K562 (cell line): ENCODE measurements around the gene EYA3. TPM values are rescaled to one million over a fixed set of nuclear protein-coding genes. Genes with fewer than 3 reads are reported as not detected.

ENCODE experiments used
- DMBX1 ChIP-seq: fragments of 250-450 bp; sonication (Bioruptor Pico); IDR thresholded peaks from 2 replicates; pipeline ENCODE4 v1.8.0; 2022; ENCODE audit warnings: inconsistent platforms, mild to moderate bottlenecking, moderate library complexity, borderline replicate concordance
- ETV6 ChIP-seq, 3 experiments: fragments of 150-350 bp in 1 of 3; sonication (generic) in 1 of 3; formaldehyde crosslinking in 1 of 3; IDR thresholded peaks; 2 replicates each; pipeline versions ENCODE4 v1.6.1 to v1.8.0; 2014 to 2022; ENCODE audit warnings: borderline replicate concordance in 2 of 3, low read depth in 2 of 3, antibody characterized with exemption in 1 of 3, low read length in 1 of 3, mild to moderate bottlenecking in 1 of 3, missing genetic modification reagents in 1 of 3
- MED1 ChIP-seq: sonication (generic); formaldehyde crosslinking; IDR thresholded peaks from 2 replicates; pipeline ENCODE4 v1.8.1; 2023; ENCODE audit warnings: missing genetic modification reagents, borderline replicate concordance
- PHTF2 ChIP-seq: fragments of 250-450 bp; sonication (Bioruptor Pico); IDR thresholded peaks from 2 replicates; pipeline ENCODE4 v1.5.0; 2021; ENCODE audit warnings: mild to moderate bottlenecking
- RCOR1 ChIP-seq, 2 experiments: IDR thresholded peaks; 2 replicates each; pipeline ENCODE4 v1.6.1; 2012; ENCODE audit warnings: low read depth in 2 of 2, low read length in 2 of 2, borderline replicate concordance in 1 of 2, improper control_type of control experiment in 1 of 2
- SMAD1 ChIP-seq: fragments of 150-350 bp; IDR thresholded peaks from 2 replicates; pipeline ENCODE4 v1.6.1; 2014; ENCODE audit warnings: low read length, low read depth; ENCODE audit not compliant: partially characterized antibody
- TFE3 ChIP-seq: fragments of 450-650 bp; formaldehyde crosslinking; IDR thresholded peaks from 2 replicates; pipeline ENCODE4 v1.4.0; 2020; ENCODE audit warnings: mild to moderate bottlenecking, mixed read lengths
- ZNF263 ChIP-seq: sonication (generic); formaldehyde crosslinking; IDR thresholded peaks from 2 replicates; pipeline ENCODE4 v1.8.0; 2022; ENCODE audit warnings: mild to moderate bottlenecking, missing genetic modification reagents, borderline replicate concordance
- ZNF583 ChIP-seq: fragments of 250-450 bp; sonication (Bioruptor Pico); IDR thresholded peaks from 2 replicates; pipeline ENCODE4 v1.4.0; 2020
- ZNF707 ChIP-seq: fragments of 250-450 bp; sonication (Bioruptor Pico); conservative IDR thresholded peaks from 2 replicates; pipeline ENCODE4 v1.8.0; 2022; ENCODE audit warnings: inconsistent platforms, mild to moderate bottlenecking, moderate library complexity
- ZNF780A ChIP-seq: fragments of 250-450 bp; sonication (Bioruptor Pico); IDR thresholded peaks from 2 replicates; pipeline ENCODE4 v1.5.0; 2021; ENCODE audit warnings: mild to moderate bottlenecking
- ZNF79 ChIP-seq: fragments of 250-450 bp; sonication (Bioruptor Pico); IDR thresholded peaks from 2 replicates; pipeline ENCODE4 v1.4.0; 2020; ENCODE audit warnings: low read depth, mild to moderate bottlenecking, moderate library complexity
- polyA plus RNA-seq, 8 experiments: library from polyadenylated mRNA; depleted of rRNA in 4 of 8; stranded (reverse) in 5 of 8; unstranded in 3 of 8; fragments of >200 nt; fragmentation: Nextera tagmentation in 2 of 8; fragmentation: Illumina TruSeq in 1 of 8; extraction: Ambion mirVana in 2 of 8; extraction: Trizol in 1 of 8; gene quantifications; 2 replicates each; pipeline versions ENCODE4 v1.2.1 to v1.2.3, GENCODE V29; 2011 to 2014; ENCODE audit warnings: inconsistent platforms in 1 of 8, missing spikeins in 1 of 8
- total RNA-seq, 7 experiments: library from RNA; depleted of rRNA in 6 of 7; stranded (reverse); fragments of >200 nt in 6 of 7; fragmentation: Illumina TruSeq in 2 of 7; extraction: Trizol in 2 of 7; gene quantifications; 2 replicates each; pipeline versions ENCODE4 v1.2.1 to v1.2.3, GENCODE V29; 2011 to 2021; ENCODE audit warnings: low replicate concordance in 1 of 7
- TF ChIP-seq, protein P1 (sequence below): sonication (generic); formaldehyde crosslinking; IDR thresholded peaks from 2 replicates; pipeline ENCODE4 v1.5.0; 2020; ENCODE audit warnings: missing genetic modification reagents
- TF ChIP-seq, protein P2 (sequence below): fragments of 450-650 bp; formaldehyde crosslinking; IDR thresholded peaks from 2 replicates; pipeline ENCODE4 v1.4.0; 2020; ENCODE audit warnings: mild to moderate bottlenecking, moderate library complexity
- TF ChIP-seq, protein P3 (sequence below), 2 experiments: fragments of 450-650 bp in 1 of 2; sonication (generic) in 1 of 2; formaldehyde crosslinking; conservative IDR thresholded peaks; 2 replicates each; pipeline versions ENCODE4 v1.4.0 to v1.8.1; 2020 to 2022; ENCODE audit warnings: mild to moderate bottlenecking in 1 of 2, missing genetic modification reagents in 1 of 2
- TF ChIP-seq, protein P4 (sequence below): fragments of 250-450 bp; sonication (Bioruptor Pico); IDR thresholded peaks from 2 replicates; pipeline ENCODE4 v1.8.0; 2022; ENCODE audit warnings: moderate library complexity, mild to moderate bottlenecking, inconsistent platforms

The EYA3 gene
- total and polyA plus RNA-seq, 9 of the 15 experiments (the other 6 are each of a cell fraction or from before 2014, with no cell fraction given) = 21.7 to 64.0 (median 43.6) TPM

DNA sequence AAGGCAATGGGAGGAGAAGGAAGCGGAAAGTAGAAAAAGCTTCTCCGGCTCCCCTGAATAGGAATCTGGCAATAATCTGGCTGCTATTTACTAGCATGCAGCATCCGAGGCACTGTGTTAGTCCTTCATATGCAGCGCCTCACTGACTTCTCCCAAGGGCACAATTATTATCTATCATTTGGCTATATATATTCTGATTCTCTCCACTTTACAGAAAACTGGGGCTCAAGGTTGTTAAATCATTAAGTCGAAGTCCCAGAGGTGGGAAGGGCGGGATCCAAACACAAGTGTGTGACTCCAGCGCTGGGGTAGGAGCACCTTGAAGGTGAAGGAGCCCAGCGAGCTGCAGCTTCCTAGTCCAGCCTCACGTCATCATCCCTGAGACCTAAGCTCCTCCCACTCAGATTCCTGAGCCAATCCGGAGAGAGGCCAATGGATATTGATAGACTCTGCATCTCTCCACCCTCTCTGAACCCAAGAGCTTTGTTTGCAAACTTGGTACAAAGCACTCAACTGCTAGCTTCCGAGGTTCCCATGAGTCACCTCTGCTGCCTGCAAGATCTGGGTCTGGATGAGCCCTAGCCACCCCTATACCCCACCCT, 16.6 kb upstream of the EYA3 start (continued):
- TF ChIP-seq DMBX1 (no peak), RCOR1 (IDR thresholded peaks at IDR 0.05; ENCODE audit: borderline replicate concordance in 1 of 2, low read depth in 2 of 2, low read length in 2 of 2) (peak in 1 of 2 experiments; percentile 42; a peak in 1 of 4 replicates), ZNF707 (CRISPR knock-in tag) (no peak), ETV6 (IDR thresholded peaks at IDR 0.05; ENCODE audit: borderline replicate concordance in 1 of 2, low read depth in 2 of 2, low read length in 1 of 2) (no peak), ETV6 (CRISPR knock-in tag; IDR thresholded peaks at IDR 0.05; ENCODE audit: borderline replicate concordance) (no peak), ZNF79 (CRISPR knock-in tag) (no peak), ZNF583 (CRISPR knock-in tag) (no peak), ZNF780A (no peak), PHTF2 (CRISPR knock-in tag) (no peak), TFE3 (CRISPR knock-in tag) (no peak), MED1 (CRISPR knock-in tag) (no peak), ZNF263 (CRISPR knock-in tag) (no peak), SMAD1 (no peak)
- TF ChIP-seq, protein P1, sequence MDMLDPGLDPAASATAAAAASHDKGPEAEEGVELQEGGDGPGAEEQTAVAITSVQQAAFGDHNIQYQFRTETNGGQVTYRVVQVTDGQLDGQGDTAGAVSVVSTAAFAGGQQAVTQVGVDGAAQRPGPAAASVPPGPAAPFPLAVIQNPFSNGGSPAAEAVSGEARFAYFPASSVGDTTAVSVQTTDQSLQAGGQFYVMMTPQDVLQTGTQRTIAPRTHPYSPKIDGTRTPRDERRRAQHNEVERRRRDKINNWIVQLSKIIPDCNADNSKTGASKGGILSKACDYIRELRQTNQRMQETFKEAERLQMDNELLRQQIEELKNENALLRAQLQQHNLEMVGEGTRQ (CRISPR knock-in tag) = no peak
- TF ChIP-seq, protein P2, sequence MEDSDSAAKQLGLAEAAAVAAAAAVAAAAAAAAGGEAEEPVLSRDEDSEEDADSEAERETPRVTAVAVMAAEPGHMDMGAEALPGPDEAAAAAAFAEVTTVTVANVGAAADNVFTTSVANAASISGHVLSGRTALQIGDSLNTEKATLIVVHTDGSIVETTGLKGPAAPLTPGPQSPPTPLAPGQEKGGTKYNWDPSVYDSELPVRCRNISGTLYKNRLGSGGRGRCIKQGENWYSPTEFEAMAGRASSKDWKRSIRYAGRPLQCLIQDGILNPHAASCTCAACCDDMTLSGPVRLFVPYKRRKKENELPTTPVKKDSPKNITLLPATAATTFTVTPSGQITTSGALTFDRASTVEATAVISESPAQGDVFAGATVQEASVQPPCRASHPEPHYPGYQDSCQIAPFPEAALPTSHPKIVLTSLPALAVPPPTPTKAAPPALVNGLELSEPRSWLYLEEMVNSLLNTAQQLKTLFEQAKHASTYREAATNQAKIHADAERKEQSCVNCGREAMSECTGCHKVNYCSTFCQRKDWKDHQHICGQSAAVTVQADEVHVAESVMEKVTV = no peak
- TF ChIP-seq, protein P3, sequence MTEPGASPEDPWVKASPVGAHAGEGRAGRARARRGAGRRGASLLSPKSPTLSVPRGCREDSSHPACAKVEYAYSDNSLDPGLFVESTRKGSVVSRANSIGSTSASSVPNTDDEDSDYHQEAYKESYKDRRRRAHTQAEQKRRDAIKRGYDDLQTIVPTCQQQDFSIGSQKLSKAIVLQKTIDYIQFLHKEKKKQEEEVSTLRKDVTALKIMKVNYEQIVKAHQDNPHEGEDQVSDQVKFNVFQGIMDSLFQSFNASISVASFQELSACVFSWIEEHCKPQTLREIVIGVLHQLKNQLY (CRISPR knock-in tag; conservative IDR thresholded peaks at IDR 0.05) = no peak
- TF ChIP-seq, protein P4, sequence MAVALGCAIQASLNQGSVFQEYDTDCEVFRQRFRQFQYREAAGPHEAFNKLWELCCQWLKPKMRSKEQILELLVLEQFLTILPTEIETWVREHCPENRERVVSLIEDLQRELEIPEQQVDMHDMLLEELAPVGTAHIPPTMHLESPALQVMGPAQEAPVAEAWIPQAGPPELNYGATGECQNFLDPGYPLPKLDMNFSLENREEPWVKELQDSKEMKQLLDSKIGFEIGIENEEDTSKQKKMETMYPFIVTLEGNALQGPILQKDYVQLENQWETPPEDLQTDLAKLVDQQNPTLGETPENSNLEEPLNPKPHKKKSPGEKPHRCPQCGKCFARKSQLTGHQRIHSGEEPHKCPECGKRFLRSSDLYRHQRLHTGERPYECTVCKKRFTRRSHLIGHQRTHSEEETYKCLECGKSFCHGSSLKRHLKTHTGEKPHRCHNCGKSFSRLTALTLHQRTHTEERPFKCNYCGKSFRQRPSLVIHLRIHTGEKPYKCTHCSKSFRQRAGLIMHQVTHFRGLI (CRISPR knock-in tag) = no peak
